ENCODE data around the gene PRELID1.
"Not testable (repeated sequence)": the region's sequence is repeated elsewhere in the genome, so short reads cannot be mapped to it uniquely, and the experiment has no call there.

Gene PRELID1

GRCh38 chr5:177300236-177300880 lies 3.2 kb upstream of the PRELID1 start:
- DNase-seq: peak; percentile 97

GRCh38 chr5:177300951-177301350 lies 2.6 kb upstream of the PRELID1 start:
- no peak for DNase-seq

- DNase-seq: no peak
These were observed 2.0 kb upstream of the PRELID1 start for GRCh38 chr5:177301503-177302165.

GRCh38 chr5:177302354-177303110 lies 1.1 kb upstream of the PRELID1 start:
- peak; percentile 75 for DNase-seq

- DNase-seq: peak; percentile 60
These were observed 359 bp downstream of the PRELID1 start for GRCh38 chr5:177303925-177304391.

- peak; percentile 42 for DNase-seq
These were observed 957 bp downstream of the PRELID1 start for GRCh38 chr5:177304392-177305119.

- DNase-seq: not testable (repeated sequence)
These were observed 2.6 kb downstream of the PRELID1 start for GRCh38 chr5:177306103-177306640.

GRCh38 chr5:177306674-177307543 lies 3.3 kb downstream of the PRELID1 start:
- DNase-seq: no peak

- no peak for DNase-seq
These were observed 4.2 kb downstream of the PRELID1 start for GRCh38 chr5:177307544-177308363.

GRCh38 chr5:177308740-177309139 lies 5.1 kb downstream of the PRELID1 start:
- no peak for DNase-seq

GRCh38 chr5:177309351-177310191 lies 6.0 kb downstream of the PRELID1 start:
- peak; percentile 87 for DNase-seq

- no peak for DNase-seq
These were observed 6.7 kb downstream of the PRELID1 start for GRCh38 chr5:177310332-177310731.

- DNase-seq: no peak
These were observed 7.3 kb downstream of the PRELID1 start for GRCh38 chr5:177310757-177311391.

GRCh38 chr5:177311392-177311722 lies 7.8 kb downstream of the PRELID1 start:
- peak; percentile 52 for DNase-seq

GRCh38 chr5:177311723-177312648 lies 8.4 kb downstream of the PRELID1 start, which contains the start of gene MXD3:
Gene MXD3 (minus strand): TSS chr5:177311898. CDS start chr5:177311830, 68 bp downstream.
- peak; percentile 99 for DNase-seq

GRCh38 chr5:177312649-177313181 lies 9.1 kb downstream of the PRELID1 start:
- DNase-seq: peak; percentile 81

- no peak for DNase-seq
These were observed 10.1 kb downstream of the PRELID1 start for GRCh38 chr5:177313561-177314259.

Measured in OCI-M1 (cell line).